IMR-90 (cell line): ENCODE measurements around the gene CECR2.

ENCODE experiments used
- CEBPB ChIP-seq: IDR thresholded peaks from 2 replicates; pipeline ENCODE4 v1.6.1; 2012; ENCODE audit warnings: low read depth, low read length, improper control_type of control experiment
- MXI1 ChIP-seq: IDR thresholded peaks from 2 replicates; pipeline ENCODE4 v1.6.1; 2012; ENCODE audit warnings: low read depth, mild to moderate bottlenecking, low read length, moderate library complexity, borderline replicate concordance
- POLR2A ChIP-seq: IDR thresholded peaks from 2 replicates; pipeline ENCODE4 v1.6.1; 2012; ENCODE audit warnings: mild to moderate bottlenecking, low read depth, low read length
- RCOR1 ChIP-seq: IDR thresholded peaks from 2 replicates; pipeline ENCODE4 v1.6.1; 2012; ENCODE audit warnings: mild to moderate bottlenecking, low read length, improper control_type of control experiment; ENCODE audit not compliant: insufficient replicate concordance
- TF ChIP-seq, protein P1 (sequence below): conservative IDR thresholded peaks from 2 replicates; pipeline ENCODE4 v1.5.1; 2012; ENCODE audit warnings: mild to moderate bottlenecking, low read depth, low read length, improper control_type of control experiment

DNA sequence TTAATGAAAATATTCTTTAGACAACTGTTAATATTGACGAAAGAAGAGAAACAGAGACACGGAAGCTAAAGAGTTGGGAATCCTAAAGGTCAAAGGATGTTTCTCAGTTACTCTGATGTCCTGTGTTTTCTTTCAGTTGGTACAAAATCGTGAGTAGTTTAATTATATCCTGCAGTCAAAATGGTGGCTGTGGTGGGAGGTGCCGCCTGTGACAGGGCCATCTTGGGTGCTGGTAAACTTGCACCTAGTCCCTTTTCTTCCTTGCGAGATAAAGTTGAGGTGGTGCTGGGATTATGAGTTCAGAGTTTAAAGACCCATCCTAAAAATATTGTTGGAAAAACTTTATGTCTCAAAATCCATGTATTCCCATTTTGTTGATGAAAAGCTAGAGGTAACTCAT lies 2.2 kb downstream of the CECR2 start:
- TF ChIP-seq, protein P1, sequence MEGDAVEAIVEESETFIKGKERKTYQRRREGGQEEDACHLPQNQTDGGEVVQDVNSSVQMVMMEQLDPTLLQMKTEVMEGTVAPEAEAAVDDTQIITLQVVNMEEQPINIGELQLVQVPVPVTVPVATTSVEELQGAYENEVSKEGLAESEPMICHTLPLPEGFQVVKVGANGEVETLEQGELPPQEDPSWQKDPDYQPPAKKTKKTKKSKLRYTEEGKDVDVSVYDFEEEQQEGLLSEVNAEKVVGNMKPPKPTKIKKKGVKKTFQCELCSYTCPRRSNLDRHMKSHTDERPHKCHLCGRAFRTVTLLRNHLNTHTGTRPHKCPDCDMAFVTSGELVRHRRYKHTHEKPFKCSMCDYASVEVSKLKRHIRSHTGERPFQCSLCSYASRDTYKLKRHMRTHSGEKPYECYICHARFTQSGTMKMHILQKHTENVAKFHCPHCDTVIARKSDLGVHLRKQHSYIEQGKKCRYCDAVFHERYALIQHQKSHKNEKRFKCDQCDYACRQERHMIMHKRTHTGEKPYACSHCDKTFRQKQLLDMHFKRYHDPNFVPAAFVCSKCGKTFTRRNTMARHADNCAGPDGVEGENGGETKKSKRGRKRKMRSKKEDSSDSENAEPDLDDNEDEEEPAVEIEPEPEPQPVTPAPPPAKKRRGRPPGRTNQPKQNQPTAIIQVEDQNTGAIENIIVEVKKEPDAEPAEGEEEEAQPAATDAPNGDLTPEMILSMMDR = no peak
- TF ChIP-seq CEBPB = no peak
- no peak for TF ChIP-seq MXI1
- no peak for TF ChIP-seq POLR2A
- no peak for TF ChIP-seq RCOR1
